COR-L47 (cell line): ENCODE data around the gene INPP5B.
"Not testable (repeated sequence)": the region's sequence is repeated elsewhere in the genome, so short reads cannot be mapped to it uniquely, and the experiment has no call there.

ENCODE experiments used
- DNase-seq: peaks from one replicate; lab custom pipeline; 2025; lab: John Stamatoyannopoulos, UW

The INPP5B gene

GRCh38 chr1:37914719-37915475, 32.0 kb downstream of the INPP5B start:
- peak; percentile 64 for DNase-seq

- DNase-seq: not testable (repeated sequence)
Measured at GRCh38 chr1:37911478-37911877, 35.4 kb downstream of the INPP5B start.

- DNase-seq: not testable (repeated sequence)
Measured at GRCh38 chr1:37910886-37911285, 36.0 kb downstream of the INPP5B start.

GRCh38 chr1:37908531-37908930, 38.3 kb downstream of the INPP5B start:
- not testable (repeated sequence) for DNase-seq

- DNase-seq: not testable (repeated sequence)
Measured at GRCh38 chr1:37907416-37908125, 39.3 kb downstream of the INPP5B start.

GRCh38 chr1:37906591-37906990, 40.3 kb downstream of the INPP5B start:
- DNase-seq: not testable (repeated sequence)

- DNase-seq: no peak
Measured at GRCh38 chr1:37905727-37906126, 41.1 kb downstream of the INPP5B start.

GRCh38 chr1:37903921-37904320, 42.9 kb downstream of the INPP5B start:
- DNase-seq: not testable (repeated sequence)

- no peak for DNase-seq
Measured at GRCh38 chr1:37902983-37903382, 43.9 kb downstream of the INPP5B start.

- DNase-seq: no peak
Measured at GRCh38 chr1:37901893-37902225, 45.0 kb downstream of the INPP5B start.

GRCh38 chr1:37901191-37901892, 45.5 kb downstream of the INPP5B start:
- no peak for DNase-seq

GRCh38 chr1:37897563-37897962, 49.3 kb downstream of the INPP5B start:
- not testable (repeated sequence) for DNase-seq

GRCh38 chr1:37893673-37894072, 53.2 kb downstream of the INPP5B start:
- DNase-seq: no peak

GRCh38 chr1:37892151-37893047, 54.5 kb downstream of the INPP5B start:
- no peak for DNase-seq

GRCh38 chr1:37890378-37891014, 56.4 kb downstream of the INPP5B start:
- DNase-seq: peak; percentile 34

- DNase-seq: no peak
Measured at GRCh38 chr1:37888022-37888700, 58.7 kb downstream of the INPP5B start.

- no peak for DNase-seq
Measured at GRCh38 chr1:37884145-37884544, 62.7 kb downstream of the INPP5B start.

- DNase-seq: no peak
Measured at GRCh38 chr1:37883671-37884070, 63.2 kb downstream of the INPP5B start.

- no peak for DNase-seq
Measured at GRCh38 chr1:37879865-37880264, 67.0 kb downstream of the INPP5B start.

- DNase-seq: no peak
Measured at GRCh38 chr1:37878071-37878470, 68.8 kb downstream of the INPP5B start.

GRCh38 chr1:37875833-37876232, 71.0 kb downstream of the INPP5B start:
- DNase-seq: no peak
